Measurements from ENCODE around the gene PRPF40B.
A peak's percentile ranks its signal among the peaks of the same experiment; 100 is the strongest.

Gene PRPF40B

DNA sequence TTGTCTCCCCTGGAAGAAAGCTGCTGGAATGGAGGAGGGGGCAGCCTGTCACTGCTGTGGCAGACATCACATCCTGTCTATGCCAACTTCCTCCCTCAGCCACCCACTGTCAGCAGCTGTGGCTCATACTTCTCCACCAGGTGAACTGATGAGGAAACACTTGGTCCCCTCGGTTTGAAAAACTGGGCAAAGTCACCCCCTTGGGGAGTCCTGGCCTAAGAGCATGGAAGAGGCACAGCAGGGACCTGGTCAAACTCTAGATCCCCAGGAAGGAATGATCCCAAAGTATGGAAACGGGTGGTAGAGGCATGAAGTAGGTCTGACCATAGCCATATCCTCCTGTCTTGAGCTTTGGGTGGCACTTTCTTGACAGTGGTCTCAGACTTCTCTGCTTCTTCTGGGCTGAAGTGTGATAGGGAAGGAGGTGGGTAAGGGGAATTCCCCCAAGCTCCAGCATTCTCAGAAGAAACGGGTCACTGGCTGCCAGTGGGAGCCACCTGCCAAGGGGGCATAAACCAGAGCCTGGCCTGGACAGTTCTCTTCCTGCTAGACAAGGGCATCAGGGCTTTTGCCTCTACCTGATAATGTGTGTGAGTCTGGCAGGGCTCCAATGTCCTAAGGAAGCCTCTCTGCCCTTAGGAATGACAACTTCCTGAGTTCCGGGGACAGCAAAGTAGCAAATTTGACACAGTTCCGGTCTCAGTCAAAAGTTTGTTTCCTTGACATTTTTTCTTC, 47.8 kb downstream of the PRPF40B start:
- H3K36me3 ChIP-seq: no peaks in the 10 kb centered on the region
- TF ChIP-seq, protein P1, sequence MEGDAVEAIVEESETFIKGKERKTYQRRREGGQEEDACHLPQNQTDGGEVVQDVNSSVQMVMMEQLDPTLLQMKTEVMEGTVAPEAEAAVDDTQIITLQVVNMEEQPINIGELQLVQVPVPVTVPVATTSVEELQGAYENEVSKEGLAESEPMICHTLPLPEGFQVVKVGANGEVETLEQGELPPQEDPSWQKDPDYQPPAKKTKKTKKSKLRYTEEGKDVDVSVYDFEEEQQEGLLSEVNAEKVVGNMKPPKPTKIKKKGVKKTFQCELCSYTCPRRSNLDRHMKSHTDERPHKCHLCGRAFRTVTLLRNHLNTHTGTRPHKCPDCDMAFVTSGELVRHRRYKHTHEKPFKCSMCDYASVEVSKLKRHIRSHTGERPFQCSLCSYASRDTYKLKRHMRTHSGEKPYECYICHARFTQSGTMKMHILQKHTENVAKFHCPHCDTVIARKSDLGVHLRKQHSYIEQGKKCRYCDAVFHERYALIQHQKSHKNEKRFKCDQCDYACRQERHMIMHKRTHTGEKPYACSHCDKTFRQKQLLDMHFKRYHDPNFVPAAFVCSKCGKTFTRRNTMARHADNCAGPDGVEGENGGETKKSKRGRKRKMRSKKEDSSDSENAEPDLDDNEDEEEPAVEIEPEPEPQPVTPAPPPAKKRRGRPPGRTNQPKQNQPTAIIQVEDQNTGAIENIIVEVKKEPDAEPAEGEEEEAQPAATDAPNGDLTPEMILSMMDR (IDR thresholded peaks at IDR 0.05): no peak
- H3K27ac ChIP-seq: peak overlapping the region; percentile 82 to 97
- intact Hi-C loops (cut with DNase I; ENCODE audit: low total_unique reads): loop anchor here (5.0 kb wide), 1 partner anchor 36 kb away; the partner anchor contains the start of gene FMNL3
- H3K4me1 ChIP-seq: peaks cover 0 to 63% (median 50%) of the 10 kb centered on the region in 4 donors
- no peak for DNase-seq
- no peaks in the 10 kb centered on the region for H3K9me3 ChIP-seq
- no peaks in the 10 kb centered on the region for H3K27me3 ChIP-seq
- H3K4me3 ChIP-seq: no peak overlapping the region

DNA sequence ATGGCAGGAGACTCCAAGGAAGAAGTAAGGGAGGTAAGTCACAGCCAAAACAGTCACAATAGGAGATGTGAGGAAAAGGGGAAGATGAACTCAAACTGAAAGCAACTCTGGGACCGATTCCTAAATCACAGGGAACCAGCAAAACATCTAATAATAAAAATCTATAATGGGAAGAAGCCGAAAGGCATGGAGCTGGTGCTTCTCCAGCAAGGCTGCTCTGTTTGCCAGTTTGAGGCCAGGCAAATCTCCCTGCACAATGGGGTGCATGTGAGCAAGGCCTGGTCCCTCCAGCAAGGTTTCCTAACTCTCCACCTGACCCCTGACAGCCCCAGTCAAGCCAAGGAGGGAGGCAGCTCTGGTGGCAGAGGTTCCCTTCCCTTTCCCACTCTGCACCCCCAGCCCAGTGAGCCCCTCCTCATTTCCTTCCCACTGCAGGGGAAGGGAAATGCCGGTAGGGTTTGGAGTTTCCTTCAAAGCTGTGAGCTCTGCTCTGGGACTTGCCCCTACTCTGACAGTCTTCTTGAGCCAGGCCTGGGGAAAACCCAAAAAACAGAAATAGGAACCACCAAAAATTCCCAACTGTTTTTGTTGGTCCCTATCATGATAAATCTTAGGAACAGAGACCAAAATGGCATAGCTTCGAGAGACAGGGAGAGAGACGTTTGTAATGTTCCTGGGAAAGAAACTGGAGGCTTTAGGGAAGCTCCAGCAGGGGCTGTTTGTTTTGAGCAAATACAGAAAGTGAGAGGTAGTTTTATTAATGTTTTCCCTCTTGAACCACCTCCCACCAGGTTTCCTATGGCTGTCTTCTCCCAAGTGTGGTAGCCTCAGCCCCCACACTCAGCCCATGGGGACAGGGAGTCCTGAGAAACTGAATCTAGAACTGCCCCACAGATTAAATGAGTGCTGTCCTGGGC, 49.2 kb downstream of the PRPF40B start:
- intact Hi-C loops (cut with DNase I; ENCODE audit: low total_unique reads): loop anchor here (5.0 kb wide), 1 partner anchor 35 kb away; the partner anchor contains the start of gene FMNL3
- Histone ChIP-seq H3K4me3 (no peak overlapping the region), H3K27ac (peak overlapping the region; percentile 82 to 97), H3K27me3 (no peaks in the 10 kb centered on the region), H3K36me3 (no peaks in the 10 kb centered on the region), H3K9me3 (no peaks in the 10 kb centered on the region), H3K4me1 (peaks cover 0 to 55% (median 50%) of the 10 kb centered on the region in 4 donors)
- peak in 1 of 2 donors; percentile 33 for DNase-seq
- TF ChIP-seq, protein P1 (IDR thresholded peaks at IDR 0.05): no peak

GRCh38 chr12:49673446-49674317, 50.3 kb downstream of the PRPF40B start:
- intact Hi-C loops (cut with DNase I; ENCODE audit: low total_unique reads): loop anchor here (5.0 kb wide), 1 partner anchor 34 kb away; the partner anchor contains the start of gene FMNL3
- Histone ChIP-seq H3K27ac (peak overlapping the region; percentile 82 to 97), H3K27me3 (no peaks in the 10 kb centered on the region), H3K4me3 (no peak overlapping the region), H3K4me1 (peaks cover 0 to 55% (median 50%) of the 10 kb centered on the region in 4 donors), H3K9me3 (no peaks in the 10 kb centered on the region), H3K36me3 (no peaks in the 10 kb centered on the region)
- TF ChIP-seq, protein P1 (IDR thresholded peaks at IDR 0.05): peak; percentile 57 to 77
- DNase-seq: peak; percentile 95 to 97

DNA sequence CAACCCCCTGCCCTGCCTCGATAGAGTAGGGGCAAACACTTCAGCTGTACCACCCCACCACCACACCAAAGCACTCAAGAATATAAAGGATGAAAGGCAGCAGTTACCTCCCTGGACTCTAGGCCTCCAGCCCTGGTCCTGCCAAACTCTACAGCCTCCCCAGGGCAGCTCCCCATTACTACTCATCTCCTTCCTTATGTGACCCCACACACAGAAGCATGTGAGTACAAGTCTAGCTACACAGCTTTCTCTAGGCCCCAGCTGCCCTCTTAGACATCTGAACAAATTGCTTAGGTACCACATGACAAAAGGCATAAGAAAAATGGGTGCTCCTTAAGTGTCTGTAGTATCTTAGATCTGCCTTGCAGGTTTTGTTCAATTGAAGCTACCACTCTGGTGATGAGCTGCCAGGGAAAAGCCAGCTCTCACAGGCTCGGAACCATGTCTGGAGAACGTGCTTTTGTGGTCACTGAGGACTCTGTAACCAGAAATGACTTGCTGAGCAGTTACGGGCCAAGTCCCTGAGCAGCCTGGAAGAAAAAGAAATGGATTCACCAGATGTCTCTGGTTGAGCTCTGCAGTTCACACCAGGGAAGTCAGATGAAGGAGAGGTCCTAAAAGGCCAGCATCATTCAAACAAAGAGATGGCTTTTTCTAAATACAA, 51.1 kb downstream of the PRPF40B start:
- TF ChIP-seq, protein P1 (IDR thresholded peaks at IDR 0.05): no peak
- no peak overlapping the region for H3K4me3 ChIP-seq
- no peaks in the 10 kb centered on the region for H3K9me3 ChIP-seq
- DNase-seq: no peak
- peaks cover 0 to 55% (median 50%) of the 10 kb centered on the region in 4 donors for H3K4me1 ChIP-seq
- intact Hi-C loops (cut with DNase I; ENCODE audit: low total_unique reads): loop anchor here (5.0 kb wide), 1 partner anchor 33 kb away; the partner anchor contains the start of gene FMNL3
- no peaks in the 10 kb centered on the region for H3K36me3 ChIP-seq
- H3K27me3 ChIP-seq: no peaks in the 10 kb centered on the region
- H3K27ac ChIP-seq: peak overlapping the region; percentile 82 to 97
